D721Med (cell line): Measurements from ENCODE around the gene ECT2L.

Experiments
- DNase-seq: peaks from one replicate; pipeline ENCODE4 v3.0.0; 2011; ENCODE audit warnings: low spot score; ENCODE audit not compliant: insufficient read length
- FAIRE-seq: peaks from 2 replicates; lab custom pipeline; 2011; peaks lifted over from hg19 to GRCh38; lab: Jason Lieb, UNC
- TF ChIP-seq, protein P1 (sequence below): IDR thresholded peaks from 2 replicates; pipeline ENCODE4 v1.5.1; 2012; ENCODE audit warnings: mild to moderate bottlenecking, control low read depth; ENCODE audit not compliant: insufficient read depth; ENCODE audit errors: missing control alignments

The ECT2L gene

DNA sequence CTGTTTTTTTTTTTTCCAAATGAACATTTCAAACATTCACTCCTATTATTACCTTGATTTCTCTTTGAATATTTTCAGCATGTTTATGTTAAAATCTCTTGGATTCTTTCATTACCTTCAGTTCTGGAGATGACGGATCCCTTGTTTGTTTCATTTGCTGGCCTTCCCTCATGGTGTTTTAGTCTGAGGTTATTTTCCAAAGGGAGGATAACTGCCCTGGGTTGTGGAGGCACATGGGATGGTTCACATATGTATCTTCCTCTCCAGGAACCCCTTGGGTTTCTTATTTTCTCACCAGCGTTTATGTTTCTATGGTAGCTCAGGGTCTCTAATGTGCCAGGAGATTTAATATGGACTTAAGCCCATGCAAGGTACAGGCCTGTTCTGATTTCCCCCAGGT lies 36.3 kb downstream of the ECT2L start:
- FAIRE-seq (no peak), DNase-seq (no peak)
- TF ChIP-seq, protein P1, sequence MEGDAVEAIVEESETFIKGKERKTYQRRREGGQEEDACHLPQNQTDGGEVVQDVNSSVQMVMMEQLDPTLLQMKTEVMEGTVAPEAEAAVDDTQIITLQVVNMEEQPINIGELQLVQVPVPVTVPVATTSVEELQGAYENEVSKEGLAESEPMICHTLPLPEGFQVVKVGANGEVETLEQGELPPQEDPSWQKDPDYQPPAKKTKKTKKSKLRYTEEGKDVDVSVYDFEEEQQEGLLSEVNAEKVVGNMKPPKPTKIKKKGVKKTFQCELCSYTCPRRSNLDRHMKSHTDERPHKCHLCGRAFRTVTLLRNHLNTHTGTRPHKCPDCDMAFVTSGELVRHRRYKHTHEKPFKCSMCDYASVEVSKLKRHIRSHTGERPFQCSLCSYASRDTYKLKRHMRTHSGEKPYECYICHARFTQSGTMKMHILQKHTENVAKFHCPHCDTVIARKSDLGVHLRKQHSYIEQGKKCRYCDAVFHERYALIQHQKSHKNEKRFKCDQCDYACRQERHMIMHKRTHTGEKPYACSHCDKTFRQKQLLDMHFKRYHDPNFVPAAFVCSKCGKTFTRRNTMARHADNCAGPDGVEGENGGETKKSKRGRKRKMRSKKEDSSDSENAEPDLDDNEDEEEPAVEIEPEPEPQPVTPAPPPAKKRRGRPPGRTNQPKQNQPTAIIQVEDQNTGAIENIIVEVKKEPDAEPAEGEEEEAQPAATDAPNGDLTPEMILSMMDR, result no peak

DNA sequence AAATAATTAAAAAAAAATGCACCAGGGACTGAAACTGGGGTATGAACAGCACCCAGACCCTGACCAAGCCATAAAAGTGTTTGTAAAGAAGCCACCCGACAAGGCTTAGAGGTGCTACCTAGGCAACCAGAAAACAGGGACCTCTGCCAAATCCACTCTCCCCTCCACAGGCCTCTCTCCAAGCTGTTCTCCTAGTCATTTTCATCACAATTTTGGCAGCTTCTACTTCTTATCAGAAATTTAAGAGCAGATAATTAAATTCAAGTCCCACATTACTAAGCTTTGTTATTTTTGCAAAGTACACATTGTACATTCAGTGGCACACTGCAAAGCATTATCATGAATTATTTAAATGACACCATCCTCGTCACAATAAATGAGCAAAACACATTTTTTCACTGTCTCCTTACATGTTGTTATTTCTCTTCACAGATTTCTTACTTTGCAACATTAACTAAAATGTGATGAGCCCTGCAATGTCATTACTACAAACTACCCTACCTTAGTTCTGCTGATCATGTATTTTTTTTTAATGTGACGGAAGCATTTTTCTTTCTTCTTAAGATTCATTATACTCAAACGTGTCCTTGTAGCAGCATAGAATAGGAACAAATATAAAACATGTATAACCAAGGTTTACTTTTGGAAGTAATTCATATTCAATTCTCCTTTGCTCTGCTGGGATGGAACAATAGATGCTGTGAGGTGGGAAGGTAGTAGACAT lies 38.1 kb downstream of the ECT2L start:
- TF ChIP-seq, protein P1, result no peak
- FAIRE-seq, result no peak
- DNase-seq, result no peak

DNA sequence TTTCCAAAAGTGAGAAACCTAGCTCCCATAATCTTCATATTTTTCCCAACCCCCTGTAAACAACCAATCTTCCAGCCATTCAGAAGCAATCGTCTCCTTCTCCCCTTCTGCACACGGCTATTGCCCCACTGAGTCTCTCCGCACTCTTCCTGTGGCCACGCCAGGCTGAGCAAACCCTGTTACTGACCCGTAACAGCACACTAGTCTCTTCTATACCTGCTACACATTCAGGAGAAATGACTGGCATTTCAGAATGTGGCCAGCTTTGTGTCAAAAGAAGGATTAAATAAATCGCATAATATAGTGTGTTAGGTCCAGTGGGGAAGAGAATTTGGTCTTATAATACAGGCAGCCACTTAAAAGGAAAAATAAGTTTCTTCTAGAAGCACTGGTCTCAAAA lies 41.4 kb downstream of the ECT2L start:
- TF ChIP-seq, protein P1, result no peak
- FAIRE-seq, result no peak
- DNase-seq, result no peak

GRCh38 chr6:138844192-138844591 lies 48.3 kb downstream of the ECT2L start:
- FAIRE-seq (no peak), DNase-seq (no peak)
- TF ChIP-seq, protein P1, result no peak

- DNase-seq (no peak), FAIRE-seq (no peak)
- TF ChIP-seq, protein P1, result no peak
Measured at GRCh38 chr6:138847884-138848283, 52.0 kb downstream of the ECT2L start.

DNA sequence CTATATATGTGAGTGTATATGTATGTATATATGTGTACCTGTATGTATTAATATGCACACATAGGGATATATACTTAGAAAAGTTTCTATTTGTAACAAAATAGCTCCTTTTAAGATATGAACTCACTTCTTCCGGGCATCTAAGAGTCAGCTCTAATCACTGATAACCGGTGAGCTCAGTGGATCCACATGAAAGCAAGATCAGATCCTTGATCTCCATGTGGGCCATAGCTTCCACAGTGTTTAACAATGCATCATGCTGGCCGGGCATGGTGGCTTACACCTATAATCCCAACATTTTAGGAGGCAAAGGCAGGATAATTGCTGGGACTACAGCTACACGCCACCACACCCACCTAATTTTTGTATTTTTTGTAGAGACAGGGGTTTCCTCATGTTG lies 52.6 kb downstream of the ECT2L start:
- no peak for FAIRE-seq
- DNase-seq, result no peak
- TF ChIP-seq, protein P1, result no peak

DNA sequence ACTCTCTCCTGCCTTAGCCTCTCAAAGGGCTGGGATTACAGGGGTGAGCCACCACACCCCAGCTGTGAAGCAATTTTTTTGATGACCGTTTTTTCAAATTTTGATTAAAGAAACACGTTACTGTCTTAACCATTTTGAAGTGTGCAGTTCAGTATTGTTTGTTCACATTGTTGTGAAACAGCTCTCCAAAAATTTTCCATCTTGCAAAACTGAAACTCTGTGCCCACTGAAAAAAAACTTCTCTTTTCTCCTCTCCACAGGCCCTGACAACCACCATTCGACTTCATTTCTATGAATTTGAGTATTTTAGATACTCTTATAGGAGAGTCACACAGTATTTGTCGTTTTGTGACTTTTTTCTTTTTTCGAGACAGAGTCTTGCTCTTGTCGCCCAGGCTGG lies 53.9 kb downstream of the ECT2L start:
- FAIRE-seq (no peak), DNase-seq (no peak)
- TF ChIP-seq, protein P1, result no peak
